ENCODE data around the gene ZER1. TPM values are rescaled to one million over a fixed set of nuclear protein-coding genes. Genes with fewer than 3 reads are reported as not detected.
A peak's percentile ranks its signal among the peaks of the same experiment; 100 is the strongest.

The ZER1 gene
- total RNA-seq, 1 donor, result 24.3 TPM

DNA sequence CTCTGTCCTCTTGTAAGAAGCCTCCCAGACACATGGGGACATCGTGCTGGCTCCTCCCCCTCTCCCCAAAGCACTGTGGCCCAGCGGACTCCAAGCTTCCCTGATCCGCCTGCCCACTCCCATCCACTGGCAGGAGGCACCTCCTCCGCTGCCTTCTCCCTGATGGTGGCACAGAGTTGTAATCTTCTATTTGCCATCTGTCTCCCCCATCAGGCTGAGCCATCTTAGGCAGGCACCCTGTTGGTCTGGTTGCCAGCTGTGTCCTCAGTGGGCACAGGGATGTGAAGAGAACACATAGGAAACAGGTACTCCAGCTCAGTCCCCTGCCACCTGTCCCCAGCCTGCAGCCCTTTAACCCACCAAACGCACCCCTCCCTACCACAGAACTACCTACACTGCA lies 42.4 kb downstream of the ZER1 start:
- no peak overlapping the region for H3K4me3 ChIP-seq (ENCODE audit: low read depth, low read length)
- TF ChIP-seq, protein P1, sequence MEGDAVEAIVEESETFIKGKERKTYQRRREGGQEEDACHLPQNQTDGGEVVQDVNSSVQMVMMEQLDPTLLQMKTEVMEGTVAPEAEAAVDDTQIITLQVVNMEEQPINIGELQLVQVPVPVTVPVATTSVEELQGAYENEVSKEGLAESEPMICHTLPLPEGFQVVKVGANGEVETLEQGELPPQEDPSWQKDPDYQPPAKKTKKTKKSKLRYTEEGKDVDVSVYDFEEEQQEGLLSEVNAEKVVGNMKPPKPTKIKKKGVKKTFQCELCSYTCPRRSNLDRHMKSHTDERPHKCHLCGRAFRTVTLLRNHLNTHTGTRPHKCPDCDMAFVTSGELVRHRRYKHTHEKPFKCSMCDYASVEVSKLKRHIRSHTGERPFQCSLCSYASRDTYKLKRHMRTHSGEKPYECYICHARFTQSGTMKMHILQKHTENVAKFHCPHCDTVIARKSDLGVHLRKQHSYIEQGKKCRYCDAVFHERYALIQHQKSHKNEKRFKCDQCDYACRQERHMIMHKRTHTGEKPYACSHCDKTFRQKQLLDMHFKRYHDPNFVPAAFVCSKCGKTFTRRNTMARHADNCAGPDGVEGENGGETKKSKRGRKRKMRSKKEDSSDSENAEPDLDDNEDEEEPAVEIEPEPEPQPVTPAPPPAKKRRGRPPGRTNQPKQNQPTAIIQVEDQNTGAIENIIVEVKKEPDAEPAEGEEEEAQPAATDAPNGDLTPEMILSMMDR (IDR thresholded peaks at IDR 0.05; ENCODE audit: insufficient read depth, low read length), result no peak
- DNase-seq (ENCODE audit: low read depth), result no peak

DNA sequence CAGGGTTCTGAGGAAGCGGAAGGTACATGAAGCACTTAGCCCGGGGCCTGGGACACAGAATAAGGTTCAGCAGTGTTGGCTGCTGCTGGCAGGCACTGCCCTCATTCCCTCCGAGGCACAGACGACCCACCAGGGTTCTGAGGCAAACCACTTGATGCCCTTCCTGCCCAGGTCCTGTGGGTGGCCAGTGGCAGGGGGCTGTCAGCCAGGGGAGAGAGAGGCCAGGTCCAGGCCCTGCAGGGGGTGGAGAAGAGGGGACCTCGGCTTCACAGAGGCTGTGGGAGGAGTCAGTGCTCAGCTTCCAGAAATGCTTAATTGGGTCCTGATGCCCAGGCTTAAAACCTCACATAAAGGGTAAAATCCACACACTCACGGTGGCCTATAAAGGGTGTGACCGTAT lies 43.4 kb downstream of the ZER1 start:
- H3K4me3 ChIP-seq (ENCODE audit: low read depth, low read length), result no peak overlapping the region
- TF ChIP-seq, protein P1 (IDR thresholded peaks at IDR 0.05; ENCODE audit: insufficient read depth, low read length), result no peak
- no peak for DNase-seq (ENCODE audit: low read depth)

DNA sequence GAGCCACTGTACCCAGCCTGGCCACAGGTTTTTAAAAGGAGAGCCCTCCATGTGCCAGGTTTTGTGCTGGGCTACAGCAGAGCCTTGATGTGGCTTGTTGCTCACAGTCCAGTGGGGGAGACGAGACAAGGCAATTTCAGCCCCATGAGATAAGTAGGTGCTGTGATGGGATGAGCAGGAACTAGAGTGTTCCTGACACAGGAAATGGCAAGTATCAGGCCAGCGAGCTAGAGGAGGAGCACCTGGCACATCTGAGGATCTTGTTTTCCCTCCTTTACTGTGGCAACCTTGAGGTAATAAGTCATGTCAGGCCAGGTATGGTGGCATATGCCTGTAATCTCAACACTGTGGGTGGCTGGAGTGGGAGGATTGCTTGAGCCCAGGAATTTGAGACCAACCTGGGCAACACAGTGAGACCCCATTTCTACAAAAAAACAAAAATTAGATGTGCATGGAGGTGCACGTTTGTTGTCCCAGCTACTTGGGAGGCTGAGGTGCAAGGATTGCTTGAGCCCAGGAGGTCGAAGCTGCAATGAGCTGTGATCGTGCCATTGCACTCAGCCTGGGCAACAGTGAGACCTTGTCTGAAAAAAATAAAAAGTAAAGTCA lies 44.0 kb downstream of the ZER1 start:
- DNase-seq (ENCODE audit: low read depth), result no peak
- H3K4me3 ChIP-seq (ENCODE audit: low read depth, low read length), result no peak overlapping the region
- TF ChIP-seq, protein P1 (IDR thresholded peaks at IDR 0.05; ENCODE audit: insufficient read depth, low read length), result no peak

DNA sequence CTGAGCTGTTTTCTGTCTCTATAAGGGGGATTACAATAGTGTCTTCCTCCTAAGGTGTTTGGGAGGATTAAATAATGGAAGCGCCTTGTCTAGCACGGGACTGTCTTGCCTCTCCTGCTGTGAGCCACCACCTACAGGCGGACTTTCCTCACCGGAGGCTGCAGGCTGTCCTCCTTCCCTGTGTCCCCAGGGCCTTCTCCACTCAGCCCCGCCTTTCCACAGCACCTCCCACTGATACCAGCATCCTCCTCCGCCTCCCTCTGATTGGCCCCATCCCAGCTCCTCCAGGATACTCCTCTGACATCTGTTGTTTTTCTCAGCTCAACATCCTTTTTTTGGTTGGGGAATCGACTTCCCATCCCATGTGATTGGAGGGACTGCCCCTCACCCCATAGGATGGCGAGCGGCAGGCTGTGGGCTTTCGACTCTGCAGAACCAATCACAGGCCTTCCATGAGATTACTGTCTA lies 46.9 kb downstream of the ZER1 start:
- TF ChIP-seq, protein P1 (IDR thresholded peaks at IDR 0.05; ENCODE audit: insufficient read depth, low read length), result no peak
- peak overlapping the region; percentile 78 for H3K4me3 ChIP-seq (ENCODE audit: low read depth, low read length)
- DNase-seq (ENCODE audit: low read depth), result peak; percentile 72

DNA sequence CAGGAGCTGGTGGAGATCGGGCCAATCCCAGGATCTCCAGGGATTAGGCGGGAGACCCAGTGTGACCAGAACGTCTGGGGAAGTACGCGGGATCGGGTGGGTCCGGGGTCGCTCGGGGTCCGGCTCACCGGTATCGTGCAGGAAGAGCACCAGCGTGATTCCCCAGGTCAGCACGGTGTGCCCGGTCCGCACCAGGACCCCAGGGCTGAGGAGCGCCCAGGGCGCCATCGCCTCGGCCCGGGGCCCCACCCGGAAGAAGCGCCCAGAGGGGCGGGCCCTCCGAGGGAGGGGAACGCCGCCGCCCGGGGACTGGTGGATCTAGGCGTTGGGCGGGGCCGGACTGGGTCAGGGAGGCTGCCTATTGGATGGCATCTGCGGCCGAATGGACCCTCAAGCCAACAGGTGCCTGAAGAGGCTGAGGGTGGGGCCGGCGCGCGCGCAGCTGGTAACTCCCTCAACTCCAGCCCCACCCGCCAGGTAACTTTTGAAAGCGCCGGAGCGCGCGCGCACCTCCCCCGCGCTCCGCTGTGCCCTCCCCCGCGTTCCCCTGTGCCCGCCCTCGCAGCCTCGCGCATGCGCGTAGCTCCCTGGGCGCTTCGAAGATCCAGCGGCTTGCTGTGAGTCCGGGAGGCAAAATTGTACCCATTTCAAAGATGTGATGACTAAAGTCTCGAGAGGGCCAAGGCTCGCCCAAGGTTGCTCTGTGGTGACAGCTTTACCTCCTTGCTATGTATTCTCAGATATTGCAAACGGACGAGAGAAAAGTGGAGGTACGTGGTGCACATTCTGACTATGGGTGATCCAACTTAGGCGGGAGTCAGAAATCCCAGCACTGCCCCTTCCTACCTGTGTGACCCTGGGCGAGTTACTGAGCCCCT lies 47.6 kb downstream of the ZER1 start, which contains the start of gene ZDHHC12:
ZDHHC12 (minus strand) TSS at position 262 of the 878 bp plus-strand sequence; CDS start at position 228, 34 bp downstream.
- peak within 1 kb of the TSS; percentile 78 for H3K4me3 ChIP-seq (ENCODE audit: low read depth, low read length)
- DNase-seq (ENCODE audit: low read depth), result peak; percentile 84
- TF ChIP-seq, protein P1 (IDR thresholded peaks at IDR 0.05; ENCODE audit: insufficient read depth, low read length), result no peak

DNA sequence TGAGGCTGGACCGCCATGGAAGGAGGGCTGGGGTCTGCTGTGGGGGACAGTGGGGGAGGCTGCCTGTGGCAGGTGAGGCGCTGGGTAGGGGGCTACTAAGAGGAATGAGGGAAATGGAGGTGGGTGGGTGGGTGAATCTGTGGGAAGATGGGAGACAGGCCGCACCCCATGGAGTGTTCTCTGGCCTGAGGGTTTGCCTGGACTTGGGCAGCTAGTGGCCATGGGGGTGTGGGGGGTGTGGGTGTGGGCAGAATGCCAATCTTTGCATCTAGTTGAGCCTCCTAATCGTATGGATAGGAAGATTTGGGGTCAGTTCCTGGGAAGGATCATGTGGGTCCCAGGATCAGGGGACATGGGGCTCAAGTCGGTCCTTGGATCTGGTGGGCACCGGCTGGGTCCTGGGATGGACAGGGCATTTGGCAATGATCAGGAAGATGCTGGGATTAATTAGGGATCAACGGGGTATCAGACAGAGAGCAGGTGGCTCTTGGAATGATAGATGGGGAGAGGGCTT lies 48.3 kb downstream of the ZER1 start:
- DNase-seq (ENCODE audit: low read depth), result no peak
- TF ChIP-seq, protein P1 (IDR thresholded peaks at IDR 0.05; ENCODE audit: insufficient read depth, low read length), result no peak
- peak overlapping the region; percentile 78 for H3K4me3 ChIP-seq (ENCODE audit: low read depth, low read length)
